GM12878 (cell line): Measurements from ENCODE around the gene IFIH1. TPM values are rescaled to one million over a fixed set of nuclear protein-coding genes. Genes with fewer than 3 reads are reported as not detected.

ENCODE experiments used
- ATAC-seq: fragments of 200-7000 bp; cut with Tn5 transposase; 3 replicates; pipeline ENCODE4 v1.9.1; 2020; ENCODE audit warnings: mild to moderate bottlenecking, moderate library complexity
- BruUV-seq: library from RNA; stranded (reverse); fragments of 400-500 nt; replicated peaks from 2 replicates; lab custom pipeline; 2021; lab: Mats Ljungman, UMichigan
- CTCF ChIA-PET: fragments of 300-600 bp; sonication (Branson Sonifier 250); formaldehyde crosslinking; extraction: SDS; loops from one replicate; lab custom pipeline; 2021; ENCODE audit warnings: inconsistent platforms; lab: Yijun Ruan, JAX
- POLR2A ChIA-PET: fragments of 350-600 bp; formaldehyde crosslinking; extraction: SDS; loops from one replicate; lab custom pipeline; 2021; ENCODE audit warnings: inconsistent platforms; lab: Charles Lee
- RAD21 ChIA-PET: fragments of 300-600 bp; sonication (Branson Sonifier 250); formaldehyde crosslinking; loops from one replicate; lab custom pipeline; 2023; ENCODE audit warnings: antibody characterized with exemption; ENCODE audit not compliant: unreplicated experiment; lab: Charles Lee
- SMC1A ChIA-PET: fragments of 300-600 bp; sonication (Branson Sonifier 250); formaldehyde crosslinking; loops from one replicate; lab custom pipeline; 2023; ENCODE audit not compliant: unreplicated experiment, uncharacterized antibody; lab: Charles Lee
- DNase-seq: peaks from one replicate; pipeline ENCODE4 v3.0.0-alpha.2; 2011; ENCODE audit warnings: low read depth, low spot score
- FAIRE-seq: peaks from 3 replicates; lab custom pipeline; 2011; peaks lifted over from hg19 to GRCh38; lab: Jason Lieb, UNC
- H2AFZ ChIP-seq: 2 replicates; pipeline ENCODE4 v1.6.0; 2011; ENCODE audit warnings: low read depth, low read length, control low read depth; ENCODE audit not compliant: control insufficient read depth
- H3K27ac ChIP-seq: 2 replicates; pipeline ENCODE4 v1.5.1; 2011; ENCODE audit warnings: control low read depth; ENCODE audit not compliant: control insufficient read depth, insufficient read depth
- H3K27me3 ChIP-seq, 2 experiments: replicated peaks in 1 of 2; 2 replicates each; pipeline versions ENCODE4 v1.6.0 to v1.6.1; 2011; ENCODE audit warnings: low read length in 1 of 2; ENCODE audit not compliant: control insufficient read depth in 2 of 2, insufficient read depth in 2 of 2
- H3K36me3 ChIP-seq, 2 experiments: 2 replicates each; pipeline ENCODE4 v1.5.1; 2011; ENCODE audit warnings: low read length in 1 of 2; ENCODE audit not compliant: control insufficient read depth in 2 of 2, insufficient read depth in 2 of 2
- H3K4me1 ChIP-seq: 2 replicates; pipeline ENCODE4 v1.6.1; 2011; ENCODE audit warnings: mild to moderate bottlenecking, low read length, moderate library complexity, mixed read lengths; ENCODE audit not compliant: control insufficient read depth, insufficient read depth
- H3K4me2 ChIP-seq: 2 replicates; pipeline ENCODE4 v1.6.0; 2011; ENCODE audit warnings: control low read depth; ENCODE audit not compliant: control insufficient read depth, insufficient read depth
- H3K4me3 ChIP-seq: fragments of 200-600 bp; sonication (generic); 2 replicates; pipeline ENCODE4 v1.5.1; 2016
- H3K79me2 ChIP-seq: 2 replicates; pipeline ENCODE4 v1.6.0; 2011; ENCODE audit warnings: low read length; ENCODE audit not compliant: control insufficient read depth, insufficient read depth
- H3K9ac ChIP-seq: 2 replicates; pipeline ENCODE4 v1.8.0; 2011; ENCODE audit warnings: low read length, control low read depth, mixed read lengths; ENCODE audit not compliant: control insufficient read depth, insufficient read depth
- H3K9me3 ChIP-seq: replicated peaks from 3 replicates; pipeline ENCODE4 v1.5.1; 2011; ENCODE audit warnings: mild to moderate bottlenecking, low read length; ENCODE audit not compliant: control insufficient read depth, insufficient read depth
- H4K20me1 ChIP-seq: 2 replicates; pipeline ENCODE4 v1.6.0; 2011; ENCODE audit not compliant: control insufficient read depth, insufficient read depth
- BHLHE40 ChIP-seq, 2 experiments: fragments of 450-650 bp in 1 of 2; IDR thresholded peaks; 2 replicates each; pipeline ENCODE4 v1.6.1; 2011 to 2017; ENCODE audit warnings: low read depth in 2 of 2, borderline replicate concordance in 1 of 2, improper control_type of control experiment in 1 of 2, low read length in 1 of 2, mild to moderate bottlenecking in 1 of 2
- MYB ChIP-seq: fragments of 150-350 bp; IDR thresholded peaks from 2 replicates; pipeline ENCODE4 v1.6.1; 2014; ENCODE audit warnings: mild to moderate bottlenecking, low read depth, low read length, borderline replicate concordance
- SREBF1 ChIP-seq: IDR thresholded peaks from 2 replicates; pipeline ENCODE4 v1.6.1; 2012; ENCODE audit warnings: mild to moderate bottlenecking, low read length
- ZZZ3 ChIP-seq: IDR thresholded peaks from 2 replicates; pipeline ENCODE4 v1.6.1; 2011; ENCODE audit warnings: low read depth; ENCODE audit not compliant: control insufficient read depth, insufficient read length
- WGBS: methylation state at CpG from one replicate; pipeline ENCODE4 v1.1.6; 2016; ENCODE audit warnings: low lambda C conversion rate; ENCODE audit not compliant: insufficient replicate concordance, insufficient coverage; ENCODE audit errors: missing lambda C conversion rate; 5-methylcytosine and 5-hydroxymethylcytosine counted together
- in situ Hi-C: fragments of 300-500 bp; cut with MboI; formaldehyde crosslinking; loops from 9 replicates; pipeline ENCODE4 v1.14.3; 2018; ENCODE audit warnings: mixed read lengths
- intact Hi-C: fragments of 100-400 bp; cut with micrococcal nuclease; formaldehyde crosslinking; loops from one replicate; pipeline ENCODE4 v1.14.2; 2022; ENCODE audit not compliant: unreplicated experiment
- polyA plus RNA-seq, 11 experiments: library from polyadenylated mRNA; depleted of rRNA in 4 of 11; unstranded in 6 of 11; stranded (reverse) in 5 of 11; fragments of >200 nt; fragmentation: Nextera tagmentation in 4 of 11; fragmentation: Illumina TruSeq in 1 of 11; extraction: Ambion mirVana in 4 of 11; extraction: Trizol in 1 of 11; gene quantifications; 1 replicate in 1 of 11; 2 replicates in 10 of 11; pipeline versions ENCODE4 v1.2.1 to v1.2.3, GENCODE V29; 2011 to 2016; ENCODE audit warnings: inconsistent platforms in 2 of 11, missing spikeins in 2 of 11, low read depth in 1 of 11
- total RNA-seq, 4 experiments: library from RNA; depleted of rRNA in 3 of 4; stranded (reverse); fragments of >200 nt in 3 of 4; fragmentation: Illumina TruSeq in 1 of 4; extraction: Trizol in 1 of 4; gene quantifications; 2 replicates each; pipeline versions ENCODE4 v1.2.1 to v1.2.3, GENCODE V29; 2013 to 2021

Gene IFIH1
- total and polyA plus RNA-seq, 10 of the 15 experiments (the other 5 are each of a cell fraction or from before 2014, with no cell fraction given) = 12.5 to 40.9 (median 28.8) TPM

GRCh38 chr2:162298669-162299335, 19.7 kb downstream of the IFIH1 start:
- Histone ChIP-seq H2AFZ (no peak overlapping the region), H4K20me1 (no peaks in the 10 kb centered on the region), H3K79me2 (no peaks in the 10 kb centered on the region), H3K4me3 (no peak overlapping the region), H3K27ac (no peak overlapping the region), H3K9me3 (no peaks in the 10 kb centered on the region), H3K4me1 (no peaks in the 10 kb centered on the region), H3K9ac (no peak overlapping the region), H3K4me2 (no peak overlapping the region), H3K27me3 (no peaks in the 10 kb centered on the region), H3K36me3 (peaks cover 0 to 27% of the 10 kb centered on the region in 2 experiments; a peak in 2 of 4 replicates)
- RAD21 ChIA-PET = interaction anchor here (0.7 to 6.0 kb wide), 24 partner anchors 10 to 185 kb away, joined by 3 to 79 read pairs (median 5); partner anchors contain the start of genes GCA and IFIH1
- POLR2A ChIA-PET = interaction anchor here (1.4 kb wide), 1 partner anchor 17 kb away, joined by 3 read pairs; no protein-coding TSS in a partner anchor
- intact Hi-C loops (loop anchor here (1.0 kb wide), 2 partner anchors 78 to 146 kb away; no protein-coding TSS in a partner anchor), in situ Hi-C loops (loop anchor here (5.0 kb wide), 2 partner anchors 77 to 147 kb away; partner anchors contain the start of gene GCG)
- CTCF ChIA-PET = interaction anchor here (0.6 to 18.0 kb wide), 34 partner anchors 4 to 462 kb away, joined by 3 to 316 read pairs (median 9); partner anchors contain the start of genes GCA, GCG and IFIH1
- ATAC-seq = no peak
- BruUV-seq = no TSS peak
- DNase-seq = no peak
- TF ChIP-seq SREBF1 (no peak), MYB (no peak), BHLHE40 (IDR thresholded peaks at IDR 0.05; ENCODE audit: borderline replicate concordance in 1 of 2, low read depth in 2 of 2, low read length in 1 of 2) (no peak), ZZZ3 (no peak)
- SMC1A ChIA-PET = interaction anchor here (0.7 to 8.5 kb wide), 29 partner anchors 8 to 1075 kb away, joined by 3 to 84 read pairs (median 5); partner anchors contain the start of gene IFIH1
- no peak for FAIRE-seq
- 98% methylated on average over 9 of the region's 9 CpGs for WGBS
